ENCODE data around the gene SIK2. TPM values are rescaled to one million over a fixed set of nuclear protein-coding genes. Genes with fewer than 3 reads are reported as not detected.

SIK2 gene
- polyA plus RNA-seq, 1 donor from 2014 or later, result 9.0 TPM

DNA sequence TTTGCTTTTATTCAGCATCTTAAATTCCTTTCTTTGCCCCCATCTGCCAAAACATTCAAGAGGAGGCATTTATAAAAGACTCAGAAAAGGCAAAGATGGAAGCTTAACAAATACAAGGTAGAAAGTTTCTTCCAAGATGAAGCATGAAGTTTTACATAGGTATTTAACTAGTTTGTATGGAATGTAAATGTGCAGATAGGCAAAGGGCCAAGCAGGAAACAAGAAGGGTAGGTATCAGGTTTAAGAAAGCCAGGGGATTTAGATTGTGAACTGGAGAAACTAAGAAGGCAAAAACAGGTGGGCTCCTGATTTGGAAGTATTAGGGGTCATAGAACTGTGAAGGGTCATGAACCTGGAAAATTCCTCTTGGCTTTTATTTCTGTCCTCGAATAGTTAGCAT is 101.3 kb downstream of the SIK2 start:
- Histone ChIP-seq H4K20me1 (ENCODE audit: insufficient read depth) (no peaks in the 10 kb centered on the region), H3K27me3 (ENCODE audit: insufficient read depth, low read depth, low read length) (no peaks in the 10 kb centered on the region), H3K9me3 (ENCODE audit: low read length) (no peaks in the 10 kb centered on the region), H3K79me2 (replicated peaks; ENCODE audit: insufficient read depth, low read length) (no peaks in the 10 kb centered on the region), H3K9ac (ENCODE audit: low read length) (no peak overlapping the region), H3K9me2 (ENCODE audit: insufficient read depth, low read length) (no peaks in the 10 kb centered on the region), H2AFZ (ENCODE audit: low read depth, low read length) (no peak overlapping the region), H3K4me3 (ENCODE audit: low read length) (no peak overlapping the region), H3K4me2 (ENCODE audit: low read length) (no peak overlapping the region), H3K36me3 (ENCODE audit: insufficient read depth, low read length) (peaks cover 12% of the 10 kb centered on the region), H3F3A (ENCODE audit: insufficient read depth, low read length, poor library complexity, severe bottlenecking) (no peaks in the 10 kb centered on the region), H3K27ac (ENCODE audit: low read length) (no peak overlapping the region)
- TF ChIP-seq REST (IDR thresholded peaks at IDR 0.05; ENCODE audit: borderline replicate concordance) (no peak), SMC3 (conservative IDR thresholded peaks at IDR 0.05; ENCODE audit: poor library complexity) (no peak), EP300 (conservative IDR thresholded peaks at IDR 0.05; ENCODE audit: poor library complexity, severe bottlenecking) (no peak), EZH2 (IDR thresholded peaks at IDR 0.05; ENCODE audit: borderline replicate concordance, insufficient read depth, low read length, poor library complexity, severe bottlenecking) (no peak), TAF1 (IDR thresholded peaks at IDR 0.05; ENCODE audit: low read depth) (no peak)

DNA sequence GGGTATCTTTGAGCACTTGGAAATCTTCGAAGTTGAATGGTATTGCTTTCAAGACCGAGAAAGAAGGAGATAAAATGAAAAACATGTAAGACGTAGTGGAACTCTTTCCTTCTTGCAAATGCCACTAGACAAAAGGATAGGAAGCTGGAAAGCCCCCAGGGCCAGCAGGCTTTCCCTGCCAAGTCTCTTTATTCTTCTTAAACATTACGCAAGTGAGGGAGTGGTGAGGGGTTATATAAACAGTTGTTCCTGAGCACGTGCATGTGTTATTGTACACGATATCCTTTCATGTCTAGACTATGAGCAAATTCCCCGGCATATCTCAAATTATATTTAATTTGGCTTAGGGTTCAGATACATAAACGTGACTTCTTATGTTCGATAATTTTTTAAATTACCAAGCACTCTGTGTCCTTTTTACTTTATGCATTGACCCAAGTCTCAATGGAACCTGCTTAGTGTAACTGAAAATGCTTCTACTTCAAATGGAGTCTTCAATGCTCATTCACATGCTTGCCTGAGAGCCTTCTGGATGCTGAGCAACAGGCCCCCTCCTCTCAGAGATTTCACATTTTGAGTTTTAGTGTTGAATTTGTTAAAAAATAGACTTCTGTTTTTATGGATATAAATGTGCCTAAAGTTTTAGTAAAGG is 104.9 kb downstream of the SIK2 start:
- Histone ChIP-seq H3K9me2 (ENCODE audit: insufficient read depth, low read length) (no peaks in the 10 kb centered on the region), H3K79me2 (replicated peaks; ENCODE audit: insufficient read depth, low read length) (no peaks in the 10 kb centered on the region), H3K4me2 (ENCODE audit: low read length) (no peak overlapping the region), H3K27me3 (ENCODE audit: insufficient read depth, low read depth, low read length) (no peaks in the 10 kb centered on the region), H3K4me3 (ENCODE audit: low read length) (no peak overlapping the region), H3K9me3 (ENCODE audit: low read length) (no peaks in the 10 kb centered on the region), H4K20me1 (ENCODE audit: insufficient read depth) (no peaks in the 10 kb centered on the region), H3K27ac (ENCODE audit: low read length) (no peak overlapping the region), H3K9ac (ENCODE audit: low read length) (no peak overlapping the region), H2AFZ (ENCODE audit: low read depth, low read length) (no peak overlapping the region), H3K36me3 (ENCODE audit: insufficient read depth, low read length) (peaks cover 16% of the 10 kb centered on the region), H3F3A (ENCODE audit: insufficient read depth, low read length, poor library complexity, severe bottlenecking) (no peaks in the 10 kb centered on the region)
- TF ChIP-seq RAD21 (conservative IDR thresholded peaks at IDR 0.05) (no peak), REST (IDR thresholded peaks at IDR 0.05; ENCODE audit: borderline replicate concordance) (no peak), CTCF (IDR thresholded peaks at IDR 0.05; ENCODE audit: poor library complexity, severe bottlenecking) (no peak), EZH2 (IDR thresholded peaks at IDR 0.05; ENCODE audit: borderline replicate concordance, insufficient read depth, low read length, poor library complexity, severe bottlenecking) (no peak), MXI1 (conservative IDR thresholded peaks at IDR 0.05; ENCODE audit: poor library complexity, severe bottlenecking) (no peak), SMC3 (conservative IDR thresholded peaks at IDR 0.05; ENCODE audit: poor library complexity) (no peak), POLR2AphosphoS5 (IDR thresholded peaks at IDR 0.05) (no peak), EP300 (conservative IDR thresholded peaks at IDR 0.05; ENCODE audit: poor library complexity, severe bottlenecking) (no peak), TAF1 (IDR thresholded peaks at IDR 0.05; ENCODE audit: low read depth) (no peak)

Data from neural cell (in vitro differentiated cells).